Neural cell (in vitro differentiated cells): ENCODE data around the gene DISP3. TPM values are rescaled to one million over a fixed set of nuclear protein-coding genes. Genes with fewer than 3 reads are reported as not detected.

Experiments
- H2AFZ ChIP-seq: fragments of 200-600, 300-800 bp; sonication (generic), shearing (Covaris generic); 2 replicates; pipeline ENCODE4 v1.6.0; 2014; ENCODE audit warnings: low read depth, mild to moderate bottlenecking, antibody characterized with exemption, low read length, moderate library complexity
- H3F3A ChIP-seq: fragments of 200-600 bp; shearing (Covaris generic); 2 replicates; pipeline ENCODE4 v1.6.1; 2016; ENCODE audit warnings: mild to moderate bottlenecking, moderate library complexity, mixed read lengths, antibody characterized with exemption, low read length; ENCODE audit not compliant: insufficient read depth, poor library complexity, severe bottlenecking
- H3K27ac ChIP-seq: fragments of 200-600, 300-800 bp; sonication (generic), shearing (Covaris generic); 2 replicates; pipeline ENCODE4 v1.5.1; 2014; ENCODE audit warnings: mild to moderate bottlenecking, low read length, moderate library complexity
- H3K27me3 ChIP-seq: fragments of 300-800, 200-600 bp; sonication (generic), shearing (Covaris generic); 2 replicates; pipeline ENCODE4 v1.6.0; 2014; ENCODE audit warnings: mild to moderate bottlenecking, low read depth, low read length, moderate library complexity; ENCODE audit not compliant: insufficient read depth
- H3K36me3 ChIP-seq: fragments of 300-800, 200-600 bp; sonication (generic), shearing (Covaris generic); 2 replicates; pipeline ENCODE4 v1.5.1; 2014; ENCODE audit warnings: mild to moderate bottlenecking, antibody characterized with exemption, low read length, moderate library complexity; ENCODE audit not compliant: insufficient read depth
- H3K4me2 ChIP-seq: fragments of 300-800, 200-600 bp; sonication (generic), shearing (Covaris generic); 2 replicates; pipeline ENCODE4 v1.6.0; 2014; ENCODE audit warnings: mild to moderate bottlenecking, low read length
- H3K4me3 ChIP-seq: fragments of 300-800, 200-600 bp; sonication (generic), shearing (Covaris generic); 2 replicates; pipeline ENCODE4 v1.5.1; 2014; ENCODE audit warnings: mild to moderate bottlenecking, low read length, moderate library complexity
- H3K79me2 ChIP-seq: fragments of 200-600 bp; shearing (Covaris generic); replicated peaks from 2 replicates; pipeline ENCODE4 v1.6.0; 2014; ENCODE audit warnings: mild to moderate bottlenecking, low read length, moderate library complexity; ENCODE audit not compliant: insufficient read depth
- H3K9ac ChIP-seq: fragments of 300-800, 200-600 bp; sonication (generic), shearing (Covaris generic); 2 replicates; pipeline ENCODE4 v1.6.1; 2016; ENCODE audit warnings: mild to moderate bottlenecking, low read length, mixed read lengths
- H3K9me2 ChIP-seq: fragments of 200-600 bp; shearing (Covaris generic); 2 replicates; pipeline ENCODE4 v1.6.1; 2016; ENCODE audit warnings: mild to moderate bottlenecking, low read length, mixed read lengths; ENCODE audit not compliant: insufficient read depth
- H3K9me3 ChIP-seq: fragments of 200-600, 300-800 bp; sonication (generic), shearing (Covaris generic); 2 replicates; pipeline ENCODE4 v1.6.1; 2016; ENCODE audit warnings: mild to moderate bottlenecking, mixed run types, low read length, moderate library complexity, mixed read lengths
- H4K20me1 ChIP-seq: fragments of 200-600 bp; shearing (Covaris generic); 2 replicates; pipeline ENCODE4 v1.6.1; 2016; ENCODE audit warnings: mild to moderate bottlenecking, mixed run types; ENCODE audit not compliant: insufficient read depth
- CTCF ChIP-seq: fragments of 450-650 bp; IDR thresholded peaks from 2 replicates; pipeline ENCODE4 v1.5.1; 2014; ENCODE audit warnings: antibody characterized with exemption, mild to moderate bottlenecking, moderate library complexity; ENCODE audit not compliant: poor library complexity, severe bottlenecking
- EP300 ChIP-seq: fragments of 450-650 bp; conservative IDR thresholded peaks from 2 replicates; pipeline ENCODE4 v1.6.1; 2014; ENCODE audit warnings: antibody characterized with exemption, mild to moderate bottlenecking, moderate library complexity; ENCODE audit not compliant: poor library complexity, severe bottlenecking
- EZH2 ChIP-seq: fragments of 200-600, 300-800 bp; shearing (Covaris generic), sonication (generic); IDR thresholded peaks from 2 replicates; pipeline ENCODE4 v1.6.1; 2014; ENCODE audit warnings: antibody characterized with exemption, low read length, borderline replicate concordance, mild to moderate bottlenecking; ENCODE audit not compliant: insufficient read depth, poor library complexity, severe bottlenecking
- MXI1 ChIP-seq: fragments of 450-650 bp; conservative IDR thresholded peaks from 2 replicates; pipeline ENCODE4 v1.6.1; 2014; ENCODE audit warnings: antibody characterized with exemption, mild to moderate bottlenecking; ENCODE audit not compliant: poor library complexity, severe bottlenecking
- POLR2AphosphoS5 ChIP-seq: IDR thresholded peaks from 2 replicates; pipeline ENCODE4 v1.6.1; 2012
- RAD21 ChIP-seq: fragments of 450-650 bp; conservative IDR thresholded peaks from 2 replicates; pipeline ENCODE4 v1.6.1; 2014; ENCODE audit warnings: antibody characterized with exemption, mild to moderate bottlenecking, moderate library complexity
- REST ChIP-seq: IDR thresholded peaks from 2 replicates; pipeline ENCODE4 v1.6.1; 2012; ENCODE audit warnings: borderline replicate concordance
- SMC3 ChIP-seq: fragments of 450-650 bp; conservative IDR thresholded peaks from 2 replicates; pipeline ENCODE4 v1.6.1; 2014; ENCODE audit warnings: antibody characterized with exemption, mild to moderate bottlenecking, moderate library complexity; ENCODE audit not compliant: poor library complexity
- TAF1 ChIP-seq: IDR thresholded peaks from 2 replicates; pipeline ENCODE4 v1.6.1; 2012; ENCODE audit warnings: low read depth
- polyA plus RNA-seq: library from polyadenylated mRNA; depleted of rRNA; stranded (reverse); fragments of >200 nt; gene quantifications from 2 replicates; pipeline ENCODE4 v1.2.3, GENCODE V29; 2014

The DISP3 gene
- polyA plus RNA-seq, 1 donor from 2014 or later: 14.9 TPM

DNA sequence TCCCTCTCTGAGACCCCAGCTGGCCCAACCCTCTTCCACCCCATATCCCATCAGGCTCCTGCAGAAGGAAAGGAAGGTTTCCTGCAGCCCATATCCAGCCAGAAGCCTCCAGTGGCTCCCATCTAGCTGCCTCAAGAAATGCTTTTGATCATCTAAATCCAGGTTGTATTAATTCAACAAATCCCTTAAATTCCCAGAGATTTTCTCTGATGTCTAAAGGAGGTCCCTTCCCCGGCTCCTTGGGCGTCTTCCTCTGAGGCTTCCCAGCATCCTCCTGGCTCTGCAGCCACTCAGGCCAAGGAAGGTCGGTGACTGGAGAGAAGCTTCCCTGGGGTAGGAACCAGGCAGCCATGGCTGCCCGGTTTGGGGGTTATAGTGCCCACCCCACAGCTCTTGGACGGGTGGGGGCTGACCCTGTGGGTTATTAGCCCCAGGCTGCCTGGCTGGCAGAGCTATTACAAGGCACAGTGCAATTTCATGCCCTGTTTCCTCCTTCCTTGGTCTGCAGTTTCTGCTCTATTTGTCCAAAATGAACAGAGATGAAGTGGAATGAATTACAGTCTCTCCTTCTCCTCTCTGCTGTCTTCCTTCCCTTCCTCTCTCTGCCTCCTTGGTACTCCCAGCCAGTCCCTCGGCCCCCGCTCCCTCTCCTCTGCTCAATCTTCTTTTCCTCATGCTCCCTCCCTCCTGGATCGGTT is 34.8 kb upstream of the DISP3 start:
- Histone ChIP-seq H3K36me3 (no peaks in the 10 kb centered on the region), H3K27ac (no peak overlapping the region), H3K9me2 (no peaks in the 10 kb centered on the region), H2AFZ (no peak overlapping the region), H3K79me2 (no peaks in the 10 kb centered on the region), H3K4me3 (no peak overlapping the region), H3F3A (no peaks in the 10 kb centered on the region), H3K9me3 (no peaks in the 10 kb centered on the region), H4K20me1 (no peaks in the 10 kb centered on the region), H3K9ac (no peak overlapping the region), H3K27me3 (no peaks in the 10 kb centered on the region), H3K4me2 (no peak overlapping the region)
- no peak for TF ChIP-seq RAD21
- no peak for TF ChIP-seq EZH2
- TF ChIP-seq CTCF: no peak
- no peak for TF ChIP-seq EP300
- TF ChIP-seq SMC3: no peak
- no peak for TF ChIP-seq MXI1
- no peak for TF ChIP-seq TAF1
- TF ChIP-seq POLR2AphosphoS5: no peak
- TF ChIP-seq REST: no peak

GRCh38 chr1:11444907-11445306 is 34.0 kb upstream of the DISP3 start:
- H3K27ac ChIP-seq: no peak overlapping the region
- no peaks in the 10 kb centered on the region for H3K79me2 ChIP-seq
- H4K20me1 ChIP-seq: no peaks in the 10 kb centered on the region
- H3K9ac ChIP-seq: no peak overlapping the region
- no peaks in the 10 kb centered on the region for H3K9me3 ChIP-seq
- H3K36me3 ChIP-seq: no peaks in the 10 kb centered on the region
- no peak overlapping the region for H2AFZ ChIP-seq
- no peaks in the 10 kb centered on the region for H3K27me3 ChIP-seq
- no peak overlapping the region for H3K4me3 ChIP-seq
- H3K9me2 ChIP-seq: no peaks in the 10 kb centered on the region
- no peak overlapping the region for H3K4me2 ChIP-seq
- no peak for TF ChIP-seq RAD21
- no peak for TF ChIP-seq EZH2
- TF ChIP-seq MXI1: no peak
- no peak for TF ChIP-seq TAF1
- no peak for TF ChIP-seq EP300
- no peak for TF ChIP-seq REST
- TF ChIP-seq CTCF: no peak
- no peak for TF ChIP-seq POLR2AphosphoS5
- no peak for TF ChIP-seq SMC3
- no peaks in the 10 kb centered on the region for H3F3A ChIP-seq
